GM23338 (cell line): Measurements from ENCODE around the gene GRAMD4.

Experiments
- CREB1 ChIP-seq: fragments of 250-450 bp; sonication (Bioruptor Pico); IDR thresholded peaks from 2 replicates; pipeline ENCODE4 v1.5.0; 2020; ENCODE audit warnings: low read depth, mild to moderate bottlenecking, moderate library complexity
- CTCF ChIP-seq, 2 experiments: fragments of 200-600 bp in 1 of 2; sonication (generic) in 1 of 2; conservative IDR thresholded peaks; 2 replicates each; pipeline versions ENCODE4 v1.5.1 to v1.6.1; 2016 to 2017; ENCODE audit warnings: antibody characterized with exemption in 2 of 2, low read depth in 2 of 2, mild to moderate bottlenecking in 2 of 2, moderate library complexity in 1 of 2
- EZH2 ChIP-seq: fragments of 200-600 bp; sonication (generic); IDR thresholded peaks from one replicate; pipeline ENCODE4 v1.8.0; 2017; ENCODE audit warnings: antibody characterized with exemption, mild to moderate bottlenecking, low read depth; ENCODE audit not compliant: unreplicated experiment
- EZH2phosphoT487 ChIP-seq: fragments of 200-600 bp; sonication (generic); IDR thresholded peaks from one replicate; pipeline ENCODE4 v1.8.1; 2018; ENCODE audit warnings: antibody characterized with exemption; ENCODE audit not compliant: unreplicated experiment
- JUNB ChIP-seq: IDR thresholded peaks from one replicate; pipeline ENCODE4 v1.6.1; 2016; ENCODE audit warnings: antibody characterized with exemption; ENCODE audit not compliant: unreplicated experiment
- NANOG ChIP-seq: IDR thresholded peaks from 2 replicates; pipeline ENCODE4 v1.6.1; 2016; ENCODE audit warnings: antibody characterized with exemption, borderline replicate concordance
- POLR2AphosphoS5 ChIP-seq: IDR thresholded peaks from 2 replicates; pipeline ENCODE4 v1.6.1; 2016; ENCODE audit warnings: antibody characterized with exemption, low read depth
- REST ChIP-seq: IDR thresholded peaks from one replicate; pipeline ENCODE4 v1.6.1; 2018; ENCODE audit warnings: antibody characterized with exemption; ENCODE audit not compliant: unreplicated experiment
- STAT1 ChIP-seq: IDR thresholded peaks from one replicate; pipeline ENCODE4 v1.6.1; 2016; ENCODE audit warnings: antibody characterized with exemption; ENCODE audit not compliant: unreplicated experiment
- ZNF114 ChIP-seq: fragments of 250-450 bp; sonication (Bioruptor Pico); IDR thresholded peaks from 2 replicates; pipeline ENCODE4 v1.5.0; 2020; ENCODE audit warnings: mild to moderate bottlenecking, moderate library complexity
- ZNF331 ChIP-seq: fragments of 250-450 bp; sonication (Bioruptor Pico); IDR thresholded peaks from 2 replicates; pipeline ENCODE4 v1.5.0; 2020; ENCODE audit warnings: low read depth, mild to moderate bottlenecking, moderate library complexity

GRCh38 chr22:46664301-46664855 is 44.2 kb downstream of the GRAMD4 start:
- TF ChIP-seq EZH2phosphoT487 (no peak), CTCF (conservative IDR thresholded peaks at IDR 0.05; ENCODE audit: low read depth in 2 of 2) (no peak), EZH2 (no peak), STAT1 (no peak), JUNB (no peak), REST (no peak), POLR2AphosphoS5 (no peak), ZNF114 (CRISPR knock-in tag) (no peak), CREB1 (CRISPR knock-in tag) (no peak), ZNF331 (CRISPR knock-in tag) (no peak), NANOG (no peak)
